Endothelial cell of umbilical vein (primary cell): ENCODE data around the gene TSPAN31. TPM values are rescaled to one million over a fixed set of nuclear protein-coding genes. Genes with fewer than 3 reads are reported as not detected.

Experiments used
- BruUV-seq: library from RNA; stranded (reverse); fragments of 400-500 nt; replicated peaks from 2 replicates; lab custom pipeline; 2021; lab: Mats Ljungman, UMichigan
- CTCF ChIA-PET: fragments of 300-600, 350-600 bp; sonication (Branson Sonifier 250); formaldehyde crosslinking; loops from one replicate; lab custom pipeline; 2021; ENCODE audit warnings: antibody characterized with exemption, inconsistent platforms; lab: Charles Lee
- POLR2A ChIA-PET: fragments of 300-600, 350-600 bp; sonication (Branson Sonifier 250); formaldehyde crosslinking; loops from one replicate; lab custom pipeline; 2021; ENCODE audit warnings: antibody characterized with exemption, inconsistent platforms; lab: Charles Lee
- DNase-seq: peaks from one replicate; pipeline ENCODE4 v3.0.0-alpha.2; 2011; ENCODE audit warnings: low read depth, low spot score
- FAIRE-seq: peaks from 2 replicates; lab custom pipeline; 2011; peaks lifted over from hg19 to GRCh38; lab: Jason Lieb, UNC
- H2AFZ ChIP-seq: 2 replicates; pipeline ENCODE4 v1.6.0; 2012; ENCODE audit warnings: low read depth, low read length, control low read depth, inconsistent platforms
- H3K27ac ChIP-seq: 2 replicates; pipeline ENCODE4 v1.5.1; 2011; ENCODE audit warnings: low read depth, mild to moderate bottlenecking, control low read depth, low read length, moderate library complexity; ENCODE audit not compliant: insufficient read depth
- H3K27me3 ChIP-seq, 2 experiments: 2 replicates each; pipeline versions ENCODE4 v1.6.0 to v1.6.1; 2011; ENCODE audit warnings: low read length in 2 of 2, mixed read lengths in 1 of 2; ENCODE audit not compliant: control insufficient read depth in 2 of 2, insufficient read depth in 2 of 2
- H3K36me3 ChIP-seq, 2 experiments: 2 replicates in 1 of 2; 3 replicates in 1 of 2; pipeline ENCODE4 v1.5.1; 2011; ENCODE audit warnings: low read length in 2 of 2, mild to moderate bottlenecking in 1 of 2, moderate library complexity in 1 of 2; ENCODE audit not compliant: control insufficient read depth in 2 of 2, insufficient read depth in 2 of 2; ENCODE audit errors: extremely low read depth in 1 of 2
- H3K4me1 ChIP-seq: 3 replicates; pipeline ENCODE4 v1.5.1; 2011; ENCODE audit warnings: mild to moderate bottlenecking, low read length; ENCODE audit not compliant: control insufficient read depth, insufficient read depth; ENCODE audit errors: extremely low read depth
- H3K4me2 ChIP-seq: 2 replicates; pipeline ENCODE4 v1.6.1; 2011; ENCODE audit warnings: low read length, control low read depth, mixed read lengths; ENCODE audit not compliant: insufficient read depth
- H3K4me3 ChIP-seq, 3 experiments: fragments of 200-600 bp in 1 of 3; sonication (generic), shearing (Covaris generic) in 1 of 3; replicated peaks in 1 of 3; 2 replicates each; pipeline ENCODE4 v1.5.1; 2011 to 2016; ENCODE audit warnings: control low read depth in 3 of 3, low read length in 3 of 3, mild to moderate bottlenecking in 2 of 3, inconsistent platforms in 1 of 3, low read depth in 1 of 3, moderate library complexity in 1 of 3; ENCODE audit not compliant: insufficient read depth in 1 of 3
- H3K79me2 ChIP-seq: 2 replicates; pipeline ENCODE4 v1.6.0; 2012; ENCODE audit warnings: low read length, inconsistent platforms; ENCODE audit not compliant: control insufficient read depth, insufficient read depth
- H3K9ac ChIP-seq: replicated peaks from 2 replicates; pipeline ENCODE3; 2011; ENCODE audit warnings: low read length, control low read depth; ENCODE audit not compliant: insufficient read depth; ENCODE audit errors: extremely low read depth
- H3K9me1 ChIP-seq: replicated peaks from 3 replicates; pipeline ENCODE4 v1.6.0; 2011; ENCODE audit warnings: mild to moderate bottlenecking, low read length; ENCODE audit not compliant: control insufficient read depth, insufficient read depth; ENCODE audit errors: extremely low read depth
- H3K9me3 ChIP-seq: replicated peaks from 2 replicates; pipeline ENCODE4 v1.5.1; 2012; ENCODE audit warnings: low read length, inconsistent platforms; ENCODE audit not compliant: control insufficient read depth, insufficient read depth
- H4K20me1 ChIP-seq: replicated peaks from 2 replicates; pipeline ENCODE3; 2011; ENCODE audit warnings: mild to moderate bottlenecking, low read length; ENCODE audit not compliant: control insufficient read depth, insufficient read depth; ENCODE audit errors: extremely low read depth
- CTCF ChIP-seq, 2 donors: IDR thresholded peaks; 1 replicate in 1 of 2; 2 replicates in 1 of 2; pipeline ENCODE4 v1.5.1; 2011; ENCODE audit warnings: low read length in 2 of 2, mild to moderate bottlenecking in 2 of 2, moderate library complexity in 2 of 2, control low read depth in 1 of 2, inconsistent platforms in 1 of 2, low read depth in 1 of 2; ENCODE audit not compliant: insufficient read depth in 1 of 2; ENCODE audit errors: extremely low read depth in 1 of 2
- EZH2 ChIP-seq: IDR thresholded peaks from 2 replicates; pipeline ENCODE4 v1.6.1; 2012; ENCODE audit warnings: borderline replicate concordance, low read depth, mild to moderate bottlenecking, moderate library complexity, low read length, inconsistent platforms; ENCODE audit not compliant: severe bottlenecking
- FOS ChIP-seq: IDR thresholded peaks from 2 replicates; pipeline ENCODE4 v1.6.1; 2011; ENCODE audit warnings: mild to moderate bottlenecking, low read length, moderate library complexity, borderline replicate concordance; ENCODE audit not compliant: insufficient read depth
- GATA2 ChIP-seq: IDR thresholded peaks from 2 replicates; pipeline ENCODE4 v1.7.0; 2011; ENCODE audit warnings: low read depth, mild to moderate bottlenecking, moderate library complexity, mixed read lengths, low read length; ENCODE audit not compliant: insufficient read length, insufficient read depth
- JUN ChIP-seq: IDR thresholded peaks from 2 replicates; pipeline ENCODE4 v1.6.1; 2011; ENCODE audit warnings: borderline replicate concordance, low read depth; ENCODE audit not compliant: insufficient read length, insufficient read depth
- MAX ChIP-seq: IDR thresholded peaks from 2 replicates; pipeline ENCODE4 v1.6.1; 2011; ENCODE audit not compliant: insufficient read depth, insufficient read length
- MYC ChIP-seq: IDR thresholded peaks from one replicate; pipeline ENCODE4 v1.6.1; 2011; ENCODE audit warnings: mild to moderate bottlenecking, low read depth, low read length
- POLR2A ChIP-seq: IDR thresholded peaks from 2 replicates; pipeline ENCODE4 v1.6.1; 2012; ENCODE audit warnings: low read depth, mild to moderate bottlenecking, control low read depth, low read length
- POLR2AphosphoS5 ChIP-seq: IDR thresholded peaks from 2 replicates; pipeline ENCODE4 v1.6.1; 2012; ENCODE audit warnings: low read depth, mild to moderate bottlenecking, control low read depth, low read length, moderate library complexity; ENCODE audit not compliant: insufficient read depth
- dilution Hi-C: fragments of 300-500 bp; cut with MboI; formaldehyde crosslinking; loops from one replicate; pipeline ENCODE4 v1.15.0; 2019; ENCODE audit warnings: low sequenced_read_pairs; ENCODE audit not compliant: extremely low pct_ligation_motif_present
- intact Hi-C: fragments of 100-400 bp; cut with micrococcal nuclease; formaldehyde crosslinking; loops from one replicate; pipeline ENCODE4 v1.10.0; 2022
- polyA plus RNA-seq, 4 experiments: library from polyadenylated mRNA; depleted of rRNA in 3 of 4; stranded (reverse) in 3 of 4; unstranded in 1 of 4; fragments of >200 nt; gene quantifications; 2 replicates each; pipeline versions ENCODE4 v1.2.1 to v1.2.3, GENCODE V29; 2011 to 2012; ENCODE audit warnings: missing spikeins in 1 of 4
- total RNA-seq: library from RNA; stranded (reverse); gene quantifications from 2 replicates; pipeline ENCODE4 v1.2.3, GENCODE V29; 2021

The TSPAN31 gene
- total and polyA plus RNA-seq, 2 donors (not counting 3 experiments of a cell fraction or from before 2014, with no cell fraction given): 15.0 to 43.9 TPM

- no peak within 1 kb of the TSS for H3K4me3 ChIP-seq
- POLR2A ChIA-PET: no interaction called here
- no peak within 1 kb of the TSS for H3K9ac ChIP-seq
- BruUV-seq: no TSS peak
- no peaks in the 10 kb centered on the region for H4K20me1 ChIP-seq
- H3K27ac ChIP-seq: no peak within 1 kb of the TSS
- no peaks in the 10 kb centered on the region for H3K9me1 ChIP-seq
- peaks cover 25% of the 10 kb centered on the region for H3K4me1 ChIP-seq
- TF ChIP-seq POLR2A (no peak), GATA2 (peak; percentile 61), FOS (no peak), POLR2AphosphoS5 (no peak)
- peak within 1 kb of the TSS; percentile 5 for H3K4me2 ChIP-seq
- H3K79me2 ChIP-seq: peaks cover 2% of the 10 kb centered on the region
- intact Hi-C loops (no loop called here), dilution Hi-C loops (no loop called here)
- CTCF ChIA-PET: interaction anchor here (0.9 to 4.6 kb wide), 6 partner anchors 11 to 139 kb away, joined by 3 to 48 read pairs (median 4); partner anchors contain the start of genes MARCHF9 and TSFM
- no peaks in the 10 kb centered on the region for H3K9me3 ChIP-seq
- peaks cover 0 to 2% of the 10 kb centered on the region in 2 experiments for H3K36me3 ChIP-seq
- H3K27me3 ChIP-seq: peaks cover 33 to 35% of the 10 kb centered on the region in 2 experiments
- DNase-seq (no peak), FAIRE-seq (no peak)
- H2AFZ ChIP-seq: no peak within 1 kb of the TSS
These were observed 21.8 kb downstream of the TSPAN31 start, which contains the start of gene CYP27B1 for GRCh38 chr12:57766464-57767304. CYP27B1 (minus strand) TSS chr12:57767078; CDS start chr12:57767041, 37 bp downstream.

- Histone ChIP-seq H3K36me3 (peaks cover 0 to 2% of the 10 kb centered on the region in 2 experiments), H3K4me3 (no peak overlapping the region), H3K27me3 (peaks cover 33 to 35% of the 10 kb centered on the region in 2 experiments), H4K20me1 (no peaks in the 10 kb centered on the region), H3K9me3 (no peaks in the 10 kb centered on the region), H3K4me2 (no peak overlapping the region), H3K9me1 (no peaks in the 10 kb centered on the region), H3K79me2 (peaks cover 2% of the 10 kb centered on the region), H2AFZ (no peak overlapping the region), H3K9ac (no peak overlapping the region), H3K27ac (no peak overlapping the region), H3K4me1 (peaks cover 25% of the 10 kb centered on the region)
- DNase-seq (no peak), FAIRE-seq (no peak)
- BruUV-seq: no TSS peak
- dilution Hi-C loops (no loop called here), intact Hi-C loops (no loop called here)
- TF ChIP-seq MAX (no peak), JUN (no peak), FOS (no peak), POLR2A (no peak), POLR2AphosphoS5 (no peak), CTCF (IDR thresholded peaks at IDR 0.05; ENCODE audit: extremely low read depth in 1 of 2, insufficient read depth in 1 of 2, low read depth in 1 of 2, low read length in 2 of 2) (no peak), MYC (no peak), EZH2 (no peak), GATA2 (no peak)
- ChIA-PET POLR2A (no interaction called here), CTCF (interaction anchor here (1.2 to 4.6 kb wide), 4 partner anchors 7 to 41 kb away, joined by 3 to 48 read pairs (median 4); partner anchors contain the start of genes MARCHF9 and TSFM)
These were observed 22.5 kb downstream of the TSPAN31 start for GRCh38 chr12:57767305-57767698.
